Loucy (cell line): Measurements from ENCODE around the gene USP20.

Experiments used
- CTCF ChIP-seq: fragments of 200-600 bp; sonication (generic); conservative IDR thresholded peaks from 2 replicates; pipeline ENCODE4 v1.5.1; 2014; ENCODE audit warnings: mild to moderate bottlenecking, antibody characterized with exemption, low read length
- EZH2phosphoT487 ChIP-seq: fragments of 200-600 bp; IDR thresholded peaks from 2 replicates; pipeline ENCODE4 v1.6.1; 2018; ENCODE audit warnings: antibody characterized with exemption, mild to moderate bottlenecking, moderate library complexity, borderline replicate concordance

- TF ChIP-seq CTCF, result peak; percentile 34; the same call in 1 of the 2 replicates
- TF ChIP-seq EZH2phosphoT487, result no peak
Measured at GRCh38 chr9:129875181-129875611, 39.9 kb downstream of the USP20 start.
